SK-N-SH (cell line): ENCODE measurements around the gene PIP4P1. TPM values are rescaled to one million over a fixed set of nuclear protein-coding genes. Genes with fewer than 3 reads are reported as not detected.

Source experiments
- EP300 ChIP-seq, 2 experiments: IDR thresholded peaks; 2 replicates each; pipeline versions ENCODE4 v1.4.0 to v1.6.1; 2012; ENCODE audit warnings: borderline replicate concordance in 1 of 2, low read depth in 1 of 2, low read length in 1 of 2
- FOXJ3 ChIP-seq: sonication (generic); formaldehyde crosslinking; IDR thresholded peaks from 2 replicates; pipeline ENCODE4 v1.5.1; 2020; ENCODE audit warnings: mild to moderate bottlenecking, missing genetic modification reagents
- FOXM1 ChIP-seq: IDR thresholded peaks from 2 replicates; pipeline ENCODE4 v1.4.0; 2012; ENCODE audit warnings: low read depth, mild to moderate bottlenecking
- GABPA ChIP-seq: IDR thresholded peaks from 2 replicates; pipeline ENCODE4 v1.4.0; 2012; ENCODE audit warnings: low read depth, mild to moderate bottlenecking
- IRF3 ChIP-seq: fragments of 150-350 bp; IDR thresholded peaks from 2 replicates; pipeline ENCODE4 v1.6.1; 2016; ENCODE audit warnings: mild to moderate bottlenecking, low read depth, low read length
- JUND ChIP-seq: IDR thresholded peaks from 2 replicates; pipeline ENCODE4 v1.4.0; 2012
- MAX ChIP-seq: IDR thresholded peaks from 2 replicates; pipeline ENCODE4 v1.4.0; 2012; ENCODE audit warnings: low read depth
- NFIC ChIP-seq: IDR thresholded peaks from 2 replicates; pipeline ENCODE4 v1.4.0; 2012; ENCODE audit warnings: borderline replicate concordance
- NRF1 ChIP-seq: IDR thresholded peaks from 2 replicates; pipeline ENCODE4 v1.6.1; 2012; ENCODE audit warnings: low read depth, mild to moderate bottlenecking, low read length
- POLR2AphosphoS5 ChIP-seq: IDR thresholded peaks from 2 replicates; pipeline ENCODE4 v1.6.1; 2012; ENCODE audit warnings: low read depth, low read length
- RAD21 ChIP-seq: IDR thresholded peaks from 2 replicates; pipeline ENCODE4 v1.6.1; 2012; ENCODE audit warnings: mild to moderate bottlenecking, low read length
- REST ChIP-seq: IDR thresholded peaks from 2 replicates; pipeline ENCODE4 v1.6.1; 2012; ENCODE audit warnings: mild to moderate bottlenecking, low read depth, low read length, moderate library complexity
- RFX5 ChIP-seq: IDR thresholded peaks from 2 replicates; pipeline ENCODE4 v1.6.1; 2012; ENCODE audit warnings: mild to moderate bottlenecking, improper control_type of control experiment, low read length
- SIN3A ChIP-seq: IDR thresholded peaks from 2 replicates; pipeline ENCODE4 v1.6.1; 2012; ENCODE audit warnings: low read depth, mild to moderate bottlenecking, low read length, moderate library complexity, borderline replicate concordance
- SMC3 ChIP-seq: IDR thresholded peaks from 2 replicates; pipeline ENCODE4 v1.6.1; 2012; ENCODE audit warnings: low read depth, low read length, improper control_type of control experiment
- TCF12 ChIP-seq: IDR thresholded peaks from 2 replicates; pipeline ENCODE4 v1.4.0; 2012
- USF2 ChIP-seq: fragments of 150-350 bp; IDR thresholded peaks from 2 replicates; pipeline ENCODE4 v1.6.1; 2017; ENCODE audit warnings: antibody characterized with exemption, low read length, low read depth, borderline replicate concordance
- ZBTB33 ChIP-seq: IDR thresholded peaks from 2 replicates; pipeline ENCODE4 v1.4.0; 2012; ENCODE audit warnings: low read depth, borderline replicate concordance
- polyA plus RNA-seq, 3 experiments: library from polyadenylated mRNA; depleted of rRNA; stranded (reverse); fragments of >200 nt; gene quantifications; 2 replicates each; pipeline ENCODE4 v1.2.3, GENCODE V29; 2012

PIP4P1 gene
- polyA plus RNA-seq, 1 of the 3 experiments (the other 2 are of a cell fraction) = 30.7 TPM

- TF ChIP-seq SIN3A = no peak
- TF ChIP-seq REST = no peak
- no peak for TF ChIP-seq IRF3
- TF ChIP-seq POLR2AphosphoS5 = peak; percentile 97
- TF ChIP-seq ZBTB33 = no peak; the same call in 1 of the 2 replicates
- TF ChIP-seq SMC3 = no peak
- TF ChIP-seq NFIC = peak; percentile 18; the same call in 1 of the 2 replicates
- no peak for TF ChIP-seq FOXJ3 (CRISPR knock-in tag)
- TF ChIP-seq JUND = no peak
- no peak for TF ChIP-seq RFX5
- peak; percentile 58 for TF ChIP-seq MAX
- TF ChIP-seq FOXM1 = no peak
- no peak for TF ChIP-seq NRF1
- no peak for TF ChIP-seq TCF12
- no peak; a peak in 1 of 4 replicates for TF ChIP-seq EP300 (IDR thresholded peaks at IDR 0.05; ENCODE audit: borderline replicate concordance in 1 of 2, low read depth in 1 of 2, low read length in 1 of 2)
- TF ChIP-seq GABPA = peak; percentile 69
- no peak for TF ChIP-seq RAD21
- no peak for TF ChIP-seq USF2
Observed at GRCh38 chr14:20412876-20413743, 48.1 kb downstream of the PIP4P1 start, which contains the start of gene TEP1 (continued).
